ENCODE data around the gene MAP2K5. TPM values are rescaled to one million over a fixed set of nuclear protein-coding genes. Genes with fewer than 3 reads are reported as not detected.
A peak's percentile ranks its signal among the peaks of the same experiment; 100 is the strongest.
"Not testable (repeated sequence)": the region's sequence is repeated elsewhere in the genome, so short reads cannot be mapped to it uniquely, and the experiment has no call there.

Gene MAP2K5
- total RNA-seq, 1 donor from 2014 or later, result 25.5 TPM

DNA sequence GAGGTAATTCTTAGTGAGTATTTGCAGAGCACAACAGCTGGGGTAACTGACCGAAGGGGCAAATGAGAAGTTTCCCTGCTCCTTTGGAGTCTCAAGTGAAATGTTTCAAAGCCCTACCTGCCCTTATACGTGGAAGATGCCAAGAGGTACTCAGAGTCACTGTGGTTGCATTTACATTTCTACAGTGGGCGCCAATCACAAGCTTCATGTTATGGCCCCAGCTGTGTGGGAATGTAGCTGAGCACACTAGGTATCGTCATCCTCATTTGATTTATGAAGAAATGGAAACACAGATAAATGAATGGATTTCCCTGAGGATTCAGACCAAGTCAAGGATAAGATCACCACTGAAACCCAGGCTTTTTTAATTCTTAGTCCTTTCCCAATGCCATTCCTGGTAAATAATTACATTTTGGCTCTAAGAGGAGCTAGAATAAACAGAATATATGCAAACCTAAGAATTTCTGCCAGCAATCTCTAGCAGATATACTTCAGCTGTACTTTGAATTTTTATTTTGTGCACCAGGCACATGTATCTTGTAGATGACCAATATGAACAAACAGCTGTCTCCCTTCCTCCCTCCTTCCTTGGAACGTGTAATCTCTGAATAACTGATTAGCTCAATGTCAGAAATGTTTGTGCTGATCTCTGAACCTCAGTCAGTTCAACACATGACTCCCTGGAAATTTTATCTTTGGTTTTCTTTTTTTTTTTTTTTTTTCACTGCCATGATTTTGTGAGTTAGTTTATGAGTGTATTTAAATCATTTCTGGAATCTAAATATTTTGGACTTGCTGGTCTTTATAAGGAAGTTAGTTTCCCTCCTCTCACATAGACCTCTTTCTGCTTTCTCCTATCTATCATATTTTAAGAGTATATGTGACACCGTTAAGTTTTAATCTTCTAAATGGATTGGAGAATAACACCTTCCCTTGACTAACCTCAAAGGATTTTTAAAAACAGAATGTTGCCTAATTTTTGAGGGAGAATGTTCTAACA lies 69.2 kb downstream of the MAP2K5 start:
- intact Hi-C loops (cut with DNase I), result no loop called here
- DNase-seq (no peak), ATAC-seq (no peak)
- H3K4me1 ChIP-seq, result no peaks in the 10 kb centered on the region
- no peak overlapping the region for H3K4me3 ChIP-seq
- H3K36me3 ChIP-seq, result no peaks in the 10 kb centered on the region
- no peaks in the 10 kb centered on the region for H3K9me3 ChIP-seq
- TF ChIP-seq, protein P1, sequence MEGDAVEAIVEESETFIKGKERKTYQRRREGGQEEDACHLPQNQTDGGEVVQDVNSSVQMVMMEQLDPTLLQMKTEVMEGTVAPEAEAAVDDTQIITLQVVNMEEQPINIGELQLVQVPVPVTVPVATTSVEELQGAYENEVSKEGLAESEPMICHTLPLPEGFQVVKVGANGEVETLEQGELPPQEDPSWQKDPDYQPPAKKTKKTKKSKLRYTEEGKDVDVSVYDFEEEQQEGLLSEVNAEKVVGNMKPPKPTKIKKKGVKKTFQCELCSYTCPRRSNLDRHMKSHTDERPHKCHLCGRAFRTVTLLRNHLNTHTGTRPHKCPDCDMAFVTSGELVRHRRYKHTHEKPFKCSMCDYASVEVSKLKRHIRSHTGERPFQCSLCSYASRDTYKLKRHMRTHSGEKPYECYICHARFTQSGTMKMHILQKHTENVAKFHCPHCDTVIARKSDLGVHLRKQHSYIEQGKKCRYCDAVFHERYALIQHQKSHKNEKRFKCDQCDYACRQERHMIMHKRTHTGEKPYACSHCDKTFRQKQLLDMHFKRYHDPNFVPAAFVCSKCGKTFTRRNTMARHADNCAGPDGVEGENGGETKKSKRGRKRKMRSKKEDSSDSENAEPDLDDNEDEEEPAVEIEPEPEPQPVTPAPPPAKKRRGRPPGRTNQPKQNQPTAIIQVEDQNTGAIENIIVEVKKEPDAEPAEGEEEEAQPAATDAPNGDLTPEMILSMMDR (IDR thresholded peaks at IDR 0.05), result no peak
- H3K27me3 ChIP-seq (ENCODE audit: low read depth), result no peaks in the 10 kb centered on the region
- no peak overlapping the region for H3K27ac ChIP-seq

- intact Hi-C loops (cut with DNase I), result no loop called here
- H3K36me3 ChIP-seq, result peaks cover 6% of the 10 kb centered on the region
- TF ChIP-seq, protein P1 (IDR thresholded peaks at IDR 0.05), result no peak
Measured at GRCh38 chr15:67613211-67613610, 70.7 kb downstream of the MAP2K5 start.

DNA sequence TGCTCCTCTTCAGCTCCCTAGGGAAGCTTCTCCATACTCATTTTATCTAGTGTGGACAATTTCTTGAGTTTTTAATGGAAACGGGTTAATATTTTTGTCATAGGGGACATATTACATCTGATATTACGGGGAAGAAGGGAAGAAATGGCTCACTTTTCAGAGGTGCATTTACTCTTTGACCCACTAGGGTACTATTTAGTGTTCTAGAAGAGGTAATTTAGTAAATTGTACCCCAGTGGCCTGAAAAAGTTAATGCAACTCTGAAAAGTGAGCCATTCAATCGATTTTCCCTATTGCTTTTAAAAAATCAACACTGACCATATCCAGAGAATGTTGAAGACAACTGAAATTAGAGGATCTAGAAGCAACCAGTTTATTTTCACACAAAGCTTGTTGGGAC lies 71.2 kb downstream of the MAP2K5 start:
- DNase-seq (no peak), ATAC-seq (no peak)
- Histone ChIP-seq H3K36me3 (peaks cover 6% of the 10 kb centered on the region), H3K4me3 (no peak overlapping the region), H3K4me1 (no peaks in the 10 kb centered on the region), H3K9me3 (no peaks in the 10 kb centered on the region), H3K27me3 (ENCODE audit: low read depth) (no peaks in the 10 kb centered on the region), H3K27ac (no peak overlapping the region)
- TF ChIP-seq, protein P1 (IDR thresholded peaks at IDR 0.05), result no peak
- intact Hi-C loops (cut with DNase I), result no loop called here

More at GRCh38 chr15:67613211-67613610, 70.7 kb downstream of the MAP2K5 start:
- DNase-seq (no peak), ATAC-seq (no peak)
- no peaks in the 10 kb centered on the region for H3K9me3 ChIP-seq
- no peak overlapping the region for H3K27ac ChIP-seq
- no peak overlapping the region for H3K4me3 ChIP-seq
- no peaks in the 10 kb centered on the region for H3K27me3 ChIP-seq (ENCODE audit: low read depth)
- no peaks in the 10 kb centered on the region for H3K4me1 ChIP-seq

DNA sequence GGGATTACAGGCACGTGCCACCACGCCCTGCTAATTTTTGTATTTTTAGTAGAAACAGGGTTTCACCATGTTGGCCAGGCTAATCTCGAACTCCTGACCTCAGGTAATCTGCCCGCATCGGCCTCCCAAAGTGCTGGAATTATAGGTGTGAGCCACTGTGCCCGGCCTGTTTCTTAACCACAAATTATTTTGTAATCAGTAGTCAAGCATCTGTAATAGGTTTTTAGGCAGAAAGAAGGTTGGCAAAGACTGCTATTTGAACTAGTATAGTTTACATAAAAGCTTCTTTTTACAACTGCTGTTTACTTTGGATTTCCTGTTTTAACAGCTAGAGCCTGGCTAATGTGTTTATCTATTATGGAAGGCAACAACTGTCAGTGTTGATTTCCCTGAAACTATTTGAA lies 72.6 kb downstream of the MAP2K5 start:
- H3K36me3 ChIP-seq; H3K4me3 ChIP-seq; H3K4me1 ChIP-seq; intact Hi-C loops (cut with DNase I); H3K27ac ChIP-seq; DNase-seq; H3K27me3 ChIP-seq (ENCODE audit: low read depth); H3K9me3 ChIP-seq: not testable (repeated sequence)
- peak; percentile 25 to 52 for ATAC-seq

GRCh38 chr15:67618297-67618696 lies 75.8 kb downstream of the MAP2K5 start:
- no peak overlapping the region for H3K4me3 ChIP-seq
- intact Hi-C loops (cut with DNase I), result no loop called here
- no peak overlapping the region for H3K27ac ChIP-seq
- no peaks in the 10 kb centered on the region for H3K9me3 ChIP-seq
- no peaks in the 10 kb centered on the region for H3K27me3 ChIP-seq (ENCODE audit: low read depth)
- no peak for ATAC-seq
- no peaks in the 10 kb centered on the region for H3K4me1 ChIP-seq
- DNase-seq, result no peak
- TF ChIP-seq, protein P1 (IDR thresholded peaks at IDR 0.05), result no peak
- H3K36me3 ChIP-seq, result peaks cover 6% of the 10 kb centered on the region

DNA sequence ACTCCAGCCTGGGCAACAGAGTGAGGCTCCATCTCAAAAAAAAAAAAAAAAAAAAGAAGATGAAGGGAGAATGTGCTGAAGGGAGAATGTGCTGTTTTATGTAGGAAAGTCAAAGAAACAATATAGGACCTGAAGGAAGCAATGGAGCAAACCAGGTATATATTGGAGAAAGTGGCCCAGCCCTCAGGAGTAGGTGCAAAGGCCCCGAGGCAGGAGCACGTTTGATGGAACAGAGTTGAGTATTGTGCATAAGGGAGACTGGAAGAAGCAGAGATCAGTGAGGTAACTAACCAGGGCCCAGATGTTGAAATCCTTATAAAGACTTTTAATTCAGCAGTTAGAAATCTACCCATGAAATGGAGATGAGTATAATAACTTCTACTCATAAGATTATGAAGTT lies 79.6 kb downstream of the MAP2K5 start:
- TF ChIP-seq, protein P1 (IDR thresholded peaks at IDR 0.05), result no peak
- Histone ChIP-seq H3K4me3 (no peak overlapping the region), H3K4me1 (no peaks in the 10 kb centered on the region), H3K36me3 (peaks cover 11% of the 10 kb centered on the region), H3K9me3 (no peaks in the 10 kb centered on the region), H3K27ac (no peak overlapping the region), H3K27me3 (ENCODE audit: low read depth) (no peaks in the 10 kb centered on the region)
- intact Hi-C loops (cut with DNase I), result no loop called here
- DNase-seq, result no peak
- no peak for ATAC-seq
